Urinary bladder (tissue), 4 donors: ENCODE results near the gene POR. TPM values are rescaled to one million over a fixed set of nuclear protein-coding genes. Genes with fewer than 3 reads are reported as not detected.
"Not testable (repeated sequence)": the region's sequence is repeated elsewhere in the genome, so short reads cannot be mapped to it uniquely, and the experiment has no call there.

ENCODE experiments used
- DNase-seq: peaks from one replicate; pipeline ENCODE4 v3.0.0-alpha.2; 2015; ENCODE audit errors: extremely low spot score
- H3K27ac ChIP-seq: one replicate; pipeline ENCODE4 v1.5.1; 2013; ENCODE audit warnings: low read depth, mild to moderate bottlenecking, moderate library complexity
- H3K36me3 ChIP-seq: one replicate; pipeline ENCODE4 v1.6.1; 2013; ENCODE audit warnings: mild to moderate bottlenecking, moderate library complexity; ENCODE audit not compliant: insufficient read depth
- H3K4me1 ChIP-seq: one replicate; pipeline ENCODE4 v1.6.1; 2013; ENCODE audit warnings: mild to moderate bottlenecking, moderate library complexity; ENCODE audit not compliant: insufficient read depth
- H3K4me3 ChIP-seq: one replicate; pipeline ENCODE4 v1.5.1; 2013; ENCODE audit warnings: low read depth, low read length
- WGBS: extraction: QIAGEN DNeasy Blood & Tissue Kit; methylation state at CpG from one replicate; pipeline ENCODE4 v1.1.7; 2013; 5-methylcytosine and 5-hydroxymethylcytosine counted together
- polyA plus RNA-seq: library from polyadenylated mRNA; stranded (reverse); fragments of 200-250 nt; gene quantifications from one replicate; pipeline ENCODE4 v1.2.3, GENCODE V29; 2013
- small RNA-seq: library from RNA; depleted of rRNA; stranded (forward); fragments of <200 nt; gene quantifications from one replicate; pipeline ENCODE3, GENCODE V24; 2014
- total RNA-seq: library from RNA; depleted of rRNA; stranded (reverse); fragments of >200 nt; gene quantifications from one replicate; pipeline ENCODE4 v1.2.3, GENCODE V29; 2014
- donor health status: healthy with polysubstance abuse.
- donor health status: healthy.

Gene POR
- total and polyA plus RNA-seq, 2 donors: 33.2 to 103 TPM

DNA sequence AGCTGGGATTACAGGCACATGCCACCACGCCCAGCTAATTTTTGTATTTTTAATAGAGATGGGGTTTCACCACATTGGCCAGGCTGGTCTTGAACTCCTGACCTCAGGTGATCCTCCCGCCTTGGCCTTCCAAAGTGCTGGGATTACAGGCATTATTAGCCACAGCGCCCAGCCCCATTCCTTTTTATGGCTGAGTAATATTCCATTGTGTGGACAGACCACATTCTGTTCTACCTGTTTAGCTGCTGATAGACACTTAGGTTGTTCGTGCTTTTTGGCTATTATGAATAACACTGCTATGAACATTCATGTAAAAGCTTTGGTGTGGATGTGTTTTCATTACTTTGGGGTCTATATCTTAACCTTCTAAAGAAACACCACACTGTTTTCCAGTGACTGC, 103.6 kb downstream of the POR start:
- not testable (repeated sequence) for H3K27ac ChIP-seq, H3K36me3 ChIP-seq, DNase-seq, H3K4me1 ChIP-seq, H3K4me3 ChIP-seq
- WGBS: 97% methylated on average over 4 of the region's 4 CpGs

DNA sequence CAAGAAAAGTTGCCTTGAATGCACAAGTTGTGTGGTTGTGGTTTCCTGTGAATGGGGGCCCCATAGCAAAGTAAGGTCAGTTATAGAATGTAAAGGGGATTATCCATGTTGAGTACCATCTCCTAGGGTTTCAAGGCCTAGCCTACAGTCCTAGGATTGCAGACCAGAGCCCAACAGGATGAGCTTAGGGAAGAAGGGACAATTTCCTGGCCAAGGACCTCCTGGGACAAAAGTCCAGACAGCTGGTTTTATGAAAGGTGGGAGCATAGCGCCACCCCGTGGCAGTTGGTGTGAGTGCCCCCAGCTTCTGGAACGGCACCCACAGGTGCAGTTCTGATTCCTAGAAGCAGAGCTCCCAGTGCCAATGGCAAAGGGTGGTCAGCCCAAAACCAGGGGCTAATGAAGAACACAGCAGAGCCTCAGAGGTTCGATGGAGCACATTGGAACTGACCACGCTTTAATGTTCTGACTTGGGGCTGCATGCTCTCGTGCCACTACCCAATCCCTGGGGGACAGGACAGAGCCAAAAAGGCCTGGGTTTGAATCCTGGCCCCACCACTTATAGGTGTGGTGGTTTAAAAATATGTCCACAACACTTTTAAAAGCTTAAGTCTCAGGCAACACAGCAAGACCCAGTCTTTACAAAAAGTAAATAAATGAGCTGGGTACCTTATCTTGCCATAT, 105.2 kb downstream of the POR start:
- DNase-seq: no peak
- no peak overlapping the region for H3K27ac ChIP-seq
- no peaks in the 10 kb centered on the region for H3K4me1 ChIP-seq
- H3K4me3 ChIP-seq: no peak overlapping the region
- 45% methylated on average over 6 of the region's 6 CpGs for WGBS
- H3K36me3 ChIP-seq: no peaks in the 10 kb centered on the region

DNA sequence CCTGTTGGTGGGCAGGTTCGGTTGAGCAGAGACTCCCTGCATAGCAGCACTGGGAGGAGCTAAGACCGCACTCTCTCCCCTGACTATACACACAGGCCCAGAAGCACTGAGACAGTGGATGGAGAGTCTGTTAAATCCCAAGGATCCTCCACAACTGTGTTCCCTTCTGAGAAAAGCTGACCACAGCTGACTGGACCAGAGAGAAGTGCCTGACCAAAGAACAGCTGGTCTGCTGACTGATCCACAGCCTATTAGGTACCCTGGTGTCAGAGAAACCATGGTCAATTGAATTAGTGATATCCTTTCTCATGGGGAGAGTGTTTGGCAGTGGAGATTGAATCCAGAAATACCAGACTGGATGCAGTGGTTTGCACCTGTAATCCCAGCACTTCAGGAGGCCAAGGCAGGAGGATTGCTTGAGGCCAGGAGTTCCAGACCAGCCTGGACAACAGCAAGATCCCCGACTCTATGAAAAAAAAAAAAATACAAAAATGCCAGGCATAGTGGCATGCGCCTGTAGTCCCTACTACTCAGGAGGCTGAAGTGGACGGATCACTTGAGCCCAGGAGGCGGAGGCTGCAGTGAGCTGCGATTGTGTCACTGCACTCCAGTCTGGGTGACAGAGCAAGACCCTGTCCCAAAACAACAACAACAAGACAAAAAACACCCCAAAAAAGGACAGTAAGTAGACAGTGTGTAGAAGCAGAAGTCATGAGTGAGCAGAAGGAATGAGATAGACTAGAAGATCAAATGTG, 107.2 kb downstream of the POR start:
- no peak for DNase-seq
- no peak overlapping the region for H3K27ac ChIP-seq
- no peak overlapping the region for H3K4me3 ChIP-seq
- WGBS: 92% methylated on average over 7 of the region's 7 CpGs
- H3K36me3 ChIP-seq: no peaks in the 10 kb centered on the region
- no peaks in the 10 kb centered on the region for H3K4me1 ChIP-seq

GRCh38 chr7:76023002-76023401, 108.0 kb downstream of the POR start:
- H3K4me3 ChIP-seq: no peak overlapping the region
- no peak for DNase-seq
- WGBS: 45% methylated on average over 4 of the region's 4 CpGs
- no peak overlapping the region for H3K27ac ChIP-seq
- H3K4me1 ChIP-seq: no peaks in the 10 kb centered on the region
- H3K36me3 ChIP-seq: no peaks in the 10 kb centered on the region

DNA sequence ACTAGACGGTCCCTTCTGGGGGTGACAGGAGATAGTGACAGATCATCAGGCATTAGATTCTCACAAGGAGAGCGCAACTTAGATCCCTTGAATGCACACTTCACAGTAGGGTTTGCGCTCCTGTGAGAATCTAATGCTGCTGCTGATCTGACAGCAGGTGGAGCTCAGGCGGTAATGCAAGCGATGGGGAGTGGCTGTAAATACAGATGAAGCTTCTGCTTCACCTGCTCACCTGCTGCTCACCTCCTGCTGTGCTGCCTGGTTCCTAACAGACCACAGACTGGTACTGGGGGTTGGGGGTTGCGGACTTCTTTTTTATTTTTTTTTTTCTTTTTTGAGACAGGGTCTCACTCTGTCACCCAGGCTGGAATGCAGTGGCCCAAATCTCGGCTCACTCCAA, 114.7 kb downstream of the POR start:
- H3K36me3 ChIP-seq, H3K27ac ChIP-seq: not testable (repeated sequence)

DNA sequence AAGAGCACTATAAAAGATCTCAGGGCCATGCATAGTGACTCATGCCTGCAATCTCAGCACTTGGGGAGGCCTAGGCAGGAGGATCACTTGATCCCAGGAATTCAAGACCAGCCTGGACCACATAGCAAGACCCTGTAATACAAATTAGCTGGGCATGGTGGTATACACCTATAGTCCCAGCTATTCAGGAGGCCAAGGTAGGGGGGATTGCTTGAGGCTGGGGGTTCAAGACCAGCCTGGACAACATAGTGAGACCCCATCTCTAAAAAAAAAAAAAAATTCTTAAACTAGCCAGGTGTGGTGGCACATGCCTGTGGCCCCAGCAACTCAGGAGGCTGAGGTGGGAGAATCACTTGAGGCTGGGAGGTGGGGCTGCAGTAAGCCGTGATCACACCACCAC, 117.0 kb downstream of the POR start:
- DNase-seq: no peak
- WGBS: 90% methylated on average over 1 of the region's 1 CpG
- H3K27ac ChIP-seq: no peak overlapping the region
- no peak overlapping the region for H3K4me3 ChIP-seq
- no peaks in the 10 kb centered on the region for H3K4me1 ChIP-seq
- no peaks in the 10 kb centered on the region for H3K36me3 ChIP-seq

More for the DNA sequence above, 114.7 kb downstream of the POR start:
- not testable (repeated sequence) for DNase-seq, H3K4me1 ChIP-seq, H3K4me3 ChIP-seq
- WGBS: 97% methylated on average over 7 of the region's 7 CpGs

Small RNA genes within 50 kb of the gene (small RNA-seq; reads per million reads assigned to genes)
- gene SNORA14A: 3.5 reads per million, percentile 90 among the genes with 10 or more reads in this experiment

Other genes starting within 250 kb of the POR start
- 15.0 TPM for gene HIP1, start 176.2 kb upstream of the POR start, total RNA-seq
- 17.7 TPM for gene HIP1, start 176.2 kb upstream of the POR start, polyA plus RNA-seq
- 1.5 TPM for gene CCL26, start 142.9 kb upstream of the POR start, total RNA-seq
- gene CCL26, start 142.9 kb upstream of the POR start, polyA plus RNA-seq: 1.1 TPM
- not detected for gene CCL24, start 101.3 kb upstream of the POR start, total RNA-seq
- not detected for gene CCL24, start 101.3 kb upstream of the POR start, polyA plus RNA-seq
- gene RHBDD2, start 36.1 kb upstream of the POR start, total RNA-seq: 10.1 TPM
- gene RHBDD2, start 36.1 kb upstream of the POR start, polyA plus RNA-seq: 54.1 TPM
- gene TMEM120A, start 79.4 kb downstream of the POR start, total RNA-seq: 17.8 TPM
- gene TMEM120A, start 79.4 kb downstream of the POR start, polyA plus RNA-seq: 90.2 TPM
- gene STYXL1, start 132.8 kb downstream of the POR start, total RNA-seq: 20.5 TPM
- 26.7 TPM for gene STYXL1, start 132.8 kb downstream of the POR start, polyA plus RNA-seq
- gene MDH2, start 133.0 kb downstream of the POR start, total RNA-seq: 29.6 TPM
- 145 TPM for gene MDH2, start 133.0 kb downstream of the POR start, polyA plus RNA-seq